WTC11 (cell line): ENCODE data around the gene CLN3. TPM values are rescaled to one million over a fixed set of nuclear protein-coding genes. Genes with fewer than 3 reads are reported as not detected.
A peak's percentile ranks its signal among the peaks of the same experiment; 100 is the strongest.

Experiments used
- ATAC-seq: fragments of 200-7000 bp; cut with Tn5 transposase; 2 replicates; pipeline ENCODE4 v1.10.0; 2021; ENCODE audit warnings: mild to moderate bottlenecking, moderate library complexity
- CTCF ChIA-PET: fragments of 300-600 bp; sonication (Branson Sonifier 250); formaldehyde crosslinking; loops from one replicate; lab custom pipeline; 2021; ENCODE audit warnings: antibody characterized with exemption; lab: Charles Lee
- POLR2A ChIA-PET: fragments of 350-600 bp; sonication (Branson Sonifier 250); formaldehyde crosslinking; loops from one replicate; lab custom pipeline; 2021; ENCODE audit warnings: antibody characterized with exemption; lab: Charles Lee
- DNase-seq: peaks from one replicate; pipeline ENCODE4 v3.0.0; 2021; ENCODE audit warnings: low spot score
- H3K27ac Mint-ChIP-seq: 2 replicates; pipeline ENCODE4 v1.8.0; 2021; ENCODE audit warnings: mixed read lengths
- H3K27me3 Mint-ChIP-seq: 2 replicates; pipeline ENCODE4 v1.8.0; 2021; ENCODE audit warnings: low read depth, mild to moderate bottlenecking, moderate library complexity, mixed read lengths
- H3K36me3 Mint-ChIP-seq: 2 replicates; pipeline ENCODE4 v1.8.0; 2021; ENCODE audit warnings: mixed read lengths
- H3K4me1 Mint-ChIP-seq: 2 replicates; pipeline ENCODE4 v1.8.0; 2022; ENCODE audit warnings: mixed read lengths
- H3K4me3 Mint-ChIP-seq: 2 replicates; pipeline ENCODE4 v1.8.0; 2021; ENCODE audit warnings: mild to moderate bottlenecking, moderate library complexity, mixed read lengths
- H3K9me3 Mint-ChIP-seq: 2 replicates; pipeline ENCODE4 v1.8.0; 2021; ENCODE audit warnings: mixed read lengths
- AFF4 ChIP-seq: sonication (generic); formaldehyde crosslinking; IDR thresholded peaks from 2 replicates; pipeline ENCODE4 v1.8.1; 2023; ENCODE audit warnings: mild to moderate bottlenecking, missing genetic modification reagents, borderline replicate concordance
- ATF6 ChIP-seq: sonication (generic); formaldehyde crosslinking; IDR thresholded peaks from 2 replicates; pipeline ENCODE4 v1.8.1; 2023; ENCODE audit warnings: mild to moderate bottlenecking, missing genetic modification reagents
- GABPB1 ChIP-seq: sonication (generic); formaldehyde crosslinking; IDR thresholded peaks from 2 replicates; pipeline ENCODE4 v1.8.1; 2023; ENCODE audit warnings: mild to moderate bottlenecking, missing genetic modification reagents
- NFE2L1 ChIP-seq: sonication (generic); formaldehyde crosslinking; IDR thresholded peaks from 2 replicates; pipeline ENCODE4 v1.8.1; 2023; ENCODE audit warnings: missing genetic modification reagents
- NR1H2 ChIP-seq: sonication (generic); formaldehyde crosslinking; IDR thresholded peaks from 2 replicates; pipeline ENCODE4 v1.9.0; 2021; ENCODE audit warnings: mild to moderate bottlenecking, moderate library complexity, missing genetic modification reagents
- ZNF138 ChIP-seq: sonication (generic); formaldehyde crosslinking; conservative IDR thresholded peaks from 2 replicates; pipeline ENCODE4 v1.8.1; 2022; ENCODE audit warnings: mild to moderate bottlenecking, moderate library complexity, missing genetic modification reagents
- ZNF317 ChIP-seq: sonication (generic); formaldehyde crosslinking; IDR thresholded peaks from 2 replicates; pipeline ENCODE4 v1.8.1; 2023; ENCODE audit warnings: low read depth, mild to moderate bottlenecking, moderate library complexity, missing genetic modification reagents, borderline replicate concordance
- ZNF396 ChIP-seq: fragments of 250-450 bp; sonication (Bioruptor Pico); IDR thresholded peaks from 2 replicates; pipeline ENCODE4 v1.8.0; 2021; ENCODE audit warnings: mild to moderate bottlenecking, moderate library complexity, borderline replicate concordance
- total RNA-seq: library from RNA; stranded (reverse); gene quantifications from 3 replicates; pipeline ENCODE4 v1.2.3, GENCODE V29; 2021
- TF ChIP-seq, protein P1 (sequence below): sonication (generic); formaldehyde crosslinking; IDR thresholded peaks from 2 replicates; pipeline ENCODE4 v1.8.1; 2022; ENCODE audit warnings: low read depth, missing genetic modification reagents, borderline replicate concordance
- TF ChIP-seq, protein P2 (sequence below): sonication (generic); formaldehyde crosslinking; IDR thresholded peaks from 2 replicates; pipeline ENCODE4 v1.8.0; 2022; ENCODE audit warnings: missing genetic modification reagents

Gene CLN3
- total RNA-seq, 1 experiment from 2014 or later: 23.9 TPM

- ChIA-PET CTCF (no interaction called here), POLR2A (no interaction called here)
- Mint-ChIP-seq H3K4me1 (no peaks in the 10 kb centered on the region), H3K36me3 (no peaks in the 10 kb centered on the region), H3K27me3 (no peaks in the 10 kb centered on the region), H3K4me3 (no peak overlapping the region)
- no peak for ATAC-seq
- TF ChIP-seq ZNF138 (CRISPR knock-in tag) (no peak), NR1H2 (CRISPR knock-in tag) (no peak), ZNF317 (CRISPR knock-in tag) (no peak), ATF6 (CRISPR knock-in tag) (no peak)
- TF ChIP-seq, protein P1, sequence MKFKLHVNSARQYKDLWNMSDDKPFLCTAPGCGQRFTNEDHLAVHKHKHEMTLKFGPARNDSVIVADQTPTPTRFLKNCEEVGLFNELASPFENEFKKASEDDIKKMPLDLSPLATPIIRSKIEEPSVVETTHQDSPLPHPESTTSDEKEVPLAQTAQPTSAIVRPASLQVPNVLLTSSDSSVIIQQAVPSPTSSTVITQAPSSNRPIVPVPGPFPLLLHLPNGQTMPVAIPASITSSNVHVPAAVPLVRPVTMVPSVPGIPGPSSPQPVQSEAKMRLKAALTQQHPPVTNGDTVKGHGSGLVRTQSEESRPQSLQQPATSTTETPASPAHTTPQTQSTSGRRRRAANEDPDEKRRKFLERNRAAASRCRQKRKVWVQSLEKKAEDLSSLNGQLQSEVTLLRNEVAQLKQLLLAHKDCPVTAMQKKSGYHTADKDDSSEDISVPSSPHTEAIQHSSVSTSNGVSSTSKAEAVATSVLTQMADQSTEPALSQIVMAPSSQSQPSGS: no peak
- TF ChIP-seq, all 79 proteins: peak for 0
- Mint-ChIP-seq H3K27ac (no peak overlapping the region), H3K9me3 (no peaks in the 10 kb centered on the region)
- DNase-seq: no peak
These were observed 48.5 kb upstream of the CLN3 start for GRCh38 chr16:28540346-28540745.

DNA sequence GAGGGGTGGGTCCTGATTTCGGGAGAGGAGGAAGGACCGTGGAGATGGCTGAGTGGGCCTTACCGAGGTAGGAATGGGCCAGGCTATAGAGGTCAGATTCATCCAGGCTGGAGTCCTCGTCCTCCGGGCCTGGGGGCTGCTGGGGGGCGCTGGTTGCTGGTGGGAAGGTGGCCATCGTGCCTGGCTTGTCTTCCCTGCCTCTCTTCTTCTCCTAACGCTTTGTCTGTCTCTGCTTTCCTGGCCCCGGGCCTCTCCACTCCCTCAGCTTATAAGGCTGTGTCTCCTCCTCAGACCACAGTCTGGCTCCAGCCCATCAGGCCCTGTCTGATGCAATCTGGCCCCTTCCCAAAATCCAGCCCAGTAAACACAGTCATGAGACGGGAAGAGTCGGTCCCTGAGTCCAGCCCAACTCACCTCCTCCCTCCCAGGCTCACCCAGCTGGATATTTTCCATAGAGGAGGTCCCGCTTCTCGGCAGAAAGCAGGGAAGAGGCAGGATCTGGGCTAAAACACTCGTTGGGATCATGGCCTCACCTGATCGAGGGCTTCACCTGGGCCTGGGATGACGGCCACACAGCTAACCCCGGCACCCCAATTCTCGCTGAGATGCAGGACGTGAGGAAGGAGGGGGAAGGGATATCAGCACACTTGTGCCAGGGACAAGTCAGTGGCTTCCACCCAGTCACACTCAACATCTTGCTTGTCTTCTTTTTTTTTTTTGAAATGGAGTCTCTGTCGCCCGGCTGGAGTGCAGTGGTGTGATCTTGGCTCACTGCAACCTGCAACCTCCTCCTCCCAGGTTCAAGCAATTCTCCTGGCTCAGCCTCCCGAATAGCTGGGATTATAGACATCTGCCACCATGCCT, 47.1 kb upstream of the CLN3 start, which contains the start of gene NUPR1:
Gene NUPR1 (minus strand): TSS at position 242 of the 864 bp plus-strand sequence. CDS start 67 bp downstream, at position 175.
- no peaks in the 10 kb centered on the region; the same call in 1 of the 2 replicates for H3K27me3 Mint-ChIP-seq
- TF ChIP-seq NFE2L1 (CRISPR knock-in tag) (no peak), GABPB1 (CRISPR knock-in tag) (peak; percentile 100), ZNF396 (no peak), AFF4 (no peak)
- TF ChIP-seq, protein P2, sequence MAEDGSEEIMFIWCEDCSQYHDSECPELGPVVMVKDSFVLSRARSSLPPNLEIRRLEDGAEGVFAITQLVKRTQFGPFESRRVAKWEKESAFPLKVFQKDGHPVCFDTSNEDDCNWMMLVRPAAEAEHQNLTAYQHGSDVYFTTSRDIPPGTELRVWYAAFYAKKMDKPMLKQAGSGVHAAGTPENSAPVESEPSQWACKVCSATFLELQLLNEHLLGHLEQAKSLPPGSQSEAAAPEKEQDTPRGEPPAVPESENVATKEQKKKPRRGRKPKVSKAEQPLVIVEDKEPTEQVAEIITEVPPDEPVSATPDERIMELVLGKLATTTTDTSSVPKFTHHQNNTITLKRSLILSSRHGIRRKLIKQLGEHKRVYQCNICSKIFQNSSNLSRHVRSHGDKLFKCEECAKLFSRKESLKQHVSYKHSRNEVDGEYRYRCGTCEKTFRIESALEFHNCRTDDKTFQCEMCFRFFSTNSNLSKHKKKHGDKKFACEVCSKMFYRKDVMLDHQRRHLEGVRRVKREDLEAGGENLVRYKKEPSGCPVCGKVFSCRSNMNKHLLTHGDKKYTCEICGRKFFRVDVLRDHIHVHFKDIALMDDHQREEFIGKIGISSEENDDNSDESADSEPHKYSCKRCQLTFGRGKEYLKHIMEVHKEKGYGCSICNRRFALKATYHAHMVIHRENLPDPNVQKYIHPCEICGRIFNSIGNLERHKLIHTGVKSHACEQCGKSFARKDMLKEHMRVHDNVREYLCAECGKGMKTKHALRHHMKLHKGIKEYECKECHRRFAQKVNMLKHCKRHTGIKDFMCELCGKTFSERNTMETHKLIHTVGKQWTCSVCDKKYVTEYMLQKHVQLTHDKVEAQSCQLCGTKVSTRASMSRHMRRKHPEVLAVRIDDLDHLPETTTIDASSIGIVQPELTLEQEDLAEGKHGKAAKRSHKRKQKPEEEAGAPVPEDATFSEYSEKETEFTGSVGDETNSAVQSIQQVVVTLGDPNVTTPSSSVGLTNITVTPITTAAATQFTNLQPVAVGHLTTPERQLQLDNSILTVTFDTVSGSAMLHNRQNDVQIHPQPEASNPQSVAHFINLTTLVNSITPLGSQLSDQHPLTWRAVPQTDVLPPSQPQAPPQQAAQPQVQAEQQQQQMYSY (CRISPR knock-in tag): no peak
- CTCF ChIA-PET: no interaction called here
- no peaks in the 10 kb centered on the region for H3K4me1 Mint-ChIP-seq
- DNase-seq (peak; percentile 14), ATAC-seq (peak; percentile 38)
- H3K27ac Mint-ChIP-seq: peak within 1 kb of the TSS; percentile 25; the same call in 1 of the 2 replicates
- POLR2A ChIA-PET: interaction anchor here (0.6 kb wide), 1 partner anchor 10 kb away, joined by 3 read pairs; no protein-coding TSS in a partner anchor
- H3K4me3 Mint-ChIP-seq: no peak within 1 kb of the TSS
- no peaks in the 10 kb centered on the region for H3K9me3 Mint-ChIP-seq
- no peaks in the 10 kb centered on the region for H3K36me3 Mint-ChIP-seq
